ENCODE data around the gene MBD3L3.

- TF ChIP-seq CTCF (IDR thresholded peaks at IDR 0.05 in 2 of 3, conservative IDR thresholded peaks at IDR 0.05 in 1 of 3; ENCODE audit: control insufficient read depth in 2 of 3, extremely low read depth in 1 of 3, insufficient read depth in 1 of 3, low read depth in 3 of 3, low read length in 3 of 3): no peak
- TF ChIP-seq POLR2A (IDR thresholded peaks at IDR 0.05; ENCODE audit: low read depth, low read length): no peak
- TF ChIP-seq BRCA1 (IDR thresholded peaks at IDR 0.05; ENCODE audit: low read depth, low read length): no peak
- TF ChIP-seq POLR2AphosphoS2 (IDR thresholded peaks at IDR 0.05; ENCODE audit: low read depth, low read length): no peak
- TF ChIP-seq ZBTB40 (IDR thresholded peaks at IDR 0.05; ENCODE audit: borderline replicate concordance): no peak
- no peak for TF ChIP-seq CEBPZ (IDR thresholded peaks at IDR 0.05; ENCODE audit: low read depth, low read length)
- TF ChIP-seq ATF3 (IDR thresholded peaks at IDR 0.05; ENCODE audit: borderline replicate concordance, extremely low read depth, low read depth, low read length): no peak
- no peak for TF ChIP-seq WRNIP1 (IDR thresholded peaks at IDR 0.05; ENCODE audit: borderline replicate concordance, low read depth, low read length)
Observed at GRCh38 chr19:7099597-7099921, 41.1 kb upstream of the MBD3L3 start.

Measured in GM12878 (cell line).